ENCODE results near the gene OR2A42.
"Not testable (repeated sequence)": the region's sequence is repeated elsewhere in the genome, so short reads cannot be mapped to it uniquely, and the experiment has no call there.

OR2A42 gene

DNA sequence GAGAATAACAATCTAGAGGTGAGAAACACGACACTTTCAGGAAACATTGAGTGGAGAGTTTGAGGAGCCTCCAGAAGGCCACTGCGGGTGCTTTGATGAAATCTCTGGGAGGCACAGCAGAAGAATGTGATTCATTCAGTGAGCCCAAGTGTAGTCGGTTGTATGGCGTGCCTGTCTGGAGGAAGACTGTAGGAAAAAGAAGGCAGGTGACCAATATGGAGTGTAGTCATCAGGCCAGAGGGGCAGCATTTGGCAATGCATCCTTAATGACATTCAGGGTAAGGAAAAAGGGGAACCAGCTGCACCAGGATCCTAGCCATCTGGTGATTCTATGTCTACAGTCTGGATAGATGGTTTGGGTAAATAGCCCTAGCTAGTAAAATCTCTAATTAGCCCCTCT, 12.9 kb upstream of the OR2A42 start:
- H3K36me3 Mint-ChIP-seq (ENCODE audit: insufficient read depth); H3K4me3 Mint-ChIP-seq; H3K4me1 Mint-ChIP-seq; H3K27ac Mint-ChIP-seq (ENCODE audit: low read depth); H3K9me3 Mint-ChIP-seq; H3K27me3 Mint-ChIP-seq; ATAC-seq (replicated peaks; ENCODE audit: extremely low read depth, poor library complexity, severe bottlenecking); DNase-seq (ENCODE audit: low spot score in 2 of 2): not testable (repeated sequence)

DNA sequence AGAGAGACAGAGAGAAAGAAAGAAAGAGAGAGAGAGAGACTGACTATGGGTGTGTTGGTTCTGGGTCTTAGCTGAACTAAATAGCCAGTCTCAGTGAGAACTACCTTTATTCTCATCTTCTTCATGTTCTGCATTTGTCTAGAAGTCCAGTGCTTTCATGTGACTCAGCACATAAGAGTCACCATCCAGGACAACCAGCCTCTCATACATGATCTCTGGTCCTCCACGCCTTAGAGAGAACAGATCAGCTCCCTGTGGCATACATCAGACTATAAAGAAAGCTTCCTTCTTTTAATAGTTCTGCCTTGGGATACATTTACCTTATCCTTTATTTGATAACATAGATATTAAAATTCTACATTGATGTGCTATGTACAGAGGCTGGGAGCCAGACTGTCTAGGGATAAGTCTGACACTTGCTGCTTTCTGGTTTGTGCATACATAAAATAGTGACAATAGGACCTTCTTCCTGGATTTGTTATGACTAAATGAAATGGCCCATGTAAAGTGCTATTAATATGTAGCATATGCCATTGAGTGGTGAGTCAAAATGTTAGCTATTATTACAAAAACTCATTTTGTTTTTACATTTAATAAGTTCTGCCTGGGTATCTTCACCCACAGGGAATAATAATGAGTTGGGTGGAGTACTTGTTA, 8.4 kb upstream of the OR2A42 start:
- not testable (repeated sequence) for H3K4me1 Mint-ChIP-seq; H3K27me3 Mint-ChIP-seq; H3K9me3 Mint-ChIP-seq; H3K27ac Mint-ChIP-seq (ENCODE audit: low read depth); ATAC-seq (replicated peaks; ENCODE audit: extremely low read depth, poor library complexity, severe bottlenecking); DNase-seq (ENCODE audit: low spot score in 2 of 2); H3K36me3 Mint-ChIP-seq (ENCODE audit: insufficient read depth); H3K4me3 Mint-ChIP-seq

DNA sequence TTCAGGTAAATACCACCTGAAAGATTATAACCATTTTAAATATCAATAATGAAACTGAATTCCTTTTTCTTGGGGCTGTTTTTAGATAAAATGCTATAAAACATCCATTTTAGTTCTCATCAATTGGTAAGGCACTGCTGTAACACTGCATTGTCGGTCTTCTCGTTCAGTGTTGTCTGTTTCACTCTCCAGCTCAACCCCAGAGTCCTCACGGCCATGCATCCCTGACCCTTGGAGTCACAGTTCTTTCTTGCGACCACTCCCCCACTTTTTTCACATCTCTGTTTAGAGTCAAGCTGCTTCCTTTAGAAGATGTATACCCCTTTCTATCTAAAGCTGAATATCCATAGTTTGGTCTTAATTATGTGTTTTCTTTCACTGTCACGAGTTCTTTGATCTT, 7.6 kb upstream of the OR2A42 start:
- ATAC-seq (replicated peaks; ENCODE audit: extremely low read depth, poor library complexity, severe bottlenecking); H3K36me3 Mint-ChIP-seq (ENCODE audit: insufficient read depth); H3K4me1 Mint-ChIP-seq; H3K9me3 Mint-ChIP-seq; DNase-seq (ENCODE audit: low spot score in 2 of 2); H3K4me3 Mint-ChIP-seq; H3K27ac Mint-ChIP-seq (ENCODE audit: low read depth); H3K27me3 Mint-ChIP-seq: not testable (repeated sequence)

DNA sequence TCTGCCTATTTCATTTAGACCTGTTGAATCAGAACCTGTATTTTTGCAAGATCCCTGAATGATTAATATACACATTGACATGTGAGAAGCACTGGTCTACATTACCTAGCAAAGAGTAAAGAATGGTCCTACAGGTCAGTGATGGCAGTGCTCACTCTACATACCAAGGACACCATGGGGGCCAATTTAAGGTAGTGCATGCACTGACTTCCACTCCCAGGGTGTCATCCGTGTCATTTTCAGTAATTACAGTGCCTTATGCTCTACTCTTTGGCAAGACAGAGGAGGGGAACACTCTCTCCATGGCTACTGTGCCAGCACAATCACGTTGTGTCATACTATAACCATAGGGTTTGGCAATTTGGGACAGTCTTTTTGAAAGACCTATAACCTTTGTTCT, 6.0 kb upstream of the OR2A42 start:
- H3K4me3 Mint-ChIP-seq; ATAC-seq (replicated peaks; ENCODE audit: extremely low read depth, poor library complexity, severe bottlenecking); H3K27ac Mint-ChIP-seq (ENCODE audit: low read depth); H3K4me1 Mint-ChIP-seq; H3K9me3 Mint-ChIP-seq; H3K36me3 Mint-ChIP-seq (ENCODE audit: insufficient read depth); H3K27me3 Mint-ChIP-seq; DNase-seq (ENCODE audit: low spot score in 2 of 2): not testable (repeated sequence)

DNA sequence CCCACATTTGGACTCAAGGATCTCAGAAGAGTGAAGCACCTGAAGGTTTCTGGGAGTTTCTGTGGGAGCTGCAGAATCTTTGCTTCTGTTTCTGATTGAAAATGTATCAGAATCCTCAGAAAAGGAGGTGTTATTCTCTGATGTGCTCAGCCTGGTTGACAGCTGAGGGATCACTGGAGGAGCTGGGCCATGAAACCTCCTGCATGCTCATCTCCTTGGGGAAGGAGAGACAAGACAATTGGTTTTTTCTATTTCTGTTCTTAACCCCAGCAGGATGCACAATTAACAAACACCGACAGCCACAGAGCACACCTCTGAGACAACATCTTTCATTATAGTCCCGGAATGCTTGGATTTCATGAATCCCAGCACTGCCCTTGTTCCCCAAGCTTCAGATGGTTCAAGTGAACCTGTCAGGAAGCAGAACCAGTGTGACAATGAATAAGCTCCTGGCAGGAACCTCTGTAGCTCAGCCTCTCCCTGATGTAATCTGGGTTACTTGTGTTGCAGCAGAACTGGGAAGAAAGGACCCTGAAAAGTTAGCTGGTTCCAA, 799 bp downstream of the OR2A42 start:
- not testable (repeated sequence) for H3K36me3 Mint-ChIP-seq (ENCODE audit: insufficient read depth); H3K9me3 Mint-ChIP-seq; H3K27me3 Mint-ChIP-seq; H3K27ac Mint-ChIP-seq (ENCODE audit: low read depth); DNase-seq (ENCODE audit: low spot score in 2 of 2); ATAC-seq (replicated peaks; ENCODE audit: extremely low read depth, poor library complexity, severe bottlenecking); H3K4me1 Mint-ChIP-seq; H3K4me3 Mint-ChIP-seq

DNA sequence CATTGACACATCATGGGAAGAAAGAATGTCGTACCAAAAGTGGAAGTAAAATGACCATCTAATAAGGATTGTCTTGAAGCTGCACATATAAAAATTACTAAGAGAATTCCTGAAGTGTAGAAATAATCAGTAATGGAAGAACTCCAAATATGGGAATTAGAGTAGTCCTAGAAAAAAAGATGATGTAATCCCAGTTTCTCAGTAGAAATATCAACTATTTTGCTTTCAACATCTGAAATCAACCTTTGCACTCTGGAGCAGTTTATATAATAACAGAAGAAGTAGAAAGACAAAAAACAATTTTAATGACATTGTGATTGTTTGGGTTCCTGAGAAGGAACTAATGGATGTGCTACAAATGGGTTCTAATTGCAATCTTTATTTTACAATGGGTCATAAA, 6.4 kb downstream of the OR2A42 start:
- H3K36me3 Mint-ChIP-seq (ENCODE audit: insufficient read depth); H3K27ac Mint-ChIP-seq (ENCODE audit: low read depth); H3K9me3 Mint-ChIP-seq; H3K4me3 Mint-ChIP-seq; H3K27me3 Mint-ChIP-seq; DNase-seq (ENCODE audit: low spot score in 2 of 2); H3K4me1 Mint-ChIP-seq; ATAC-seq (replicated peaks; ENCODE audit: extremely low read depth, poor library complexity, severe bottlenecking): not testable (repeated sequence)

DNA sequence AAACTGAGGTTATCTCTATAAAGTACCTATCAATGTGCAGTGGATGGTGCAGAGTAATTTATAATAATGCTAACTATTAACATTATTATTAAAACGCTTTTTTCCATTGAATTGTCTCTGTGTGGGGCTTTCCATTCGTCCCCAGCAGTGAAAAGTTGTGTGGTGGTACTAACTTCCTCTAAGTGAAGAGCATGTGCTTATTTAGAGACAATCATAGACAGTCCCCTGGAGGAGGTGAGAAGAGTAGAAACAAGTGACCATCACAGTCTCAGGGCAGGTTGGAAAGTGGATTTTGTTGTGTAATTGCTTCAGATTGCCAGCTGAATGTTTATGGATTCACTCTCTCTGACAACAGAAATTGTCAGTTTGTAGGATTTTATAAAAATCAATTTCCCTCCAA, 8.4 kb downstream of the OR2A42 start:
- not testable (repeated sequence) for ATAC-seq (replicated peaks; ENCODE audit: extremely low read depth, poor library complexity, severe bottlenecking); H3K9me3 Mint-ChIP-seq; H3K27ac Mint-ChIP-seq (ENCODE audit: low read depth); H3K27me3 Mint-ChIP-seq; H3K4me1 Mint-ChIP-seq; H3K4me3 Mint-ChIP-seq; DNase-seq (ENCODE audit: low spot score in 2 of 2); H3K36me3 Mint-ChIP-seq (ENCODE audit: insufficient read depth)

DNA sequence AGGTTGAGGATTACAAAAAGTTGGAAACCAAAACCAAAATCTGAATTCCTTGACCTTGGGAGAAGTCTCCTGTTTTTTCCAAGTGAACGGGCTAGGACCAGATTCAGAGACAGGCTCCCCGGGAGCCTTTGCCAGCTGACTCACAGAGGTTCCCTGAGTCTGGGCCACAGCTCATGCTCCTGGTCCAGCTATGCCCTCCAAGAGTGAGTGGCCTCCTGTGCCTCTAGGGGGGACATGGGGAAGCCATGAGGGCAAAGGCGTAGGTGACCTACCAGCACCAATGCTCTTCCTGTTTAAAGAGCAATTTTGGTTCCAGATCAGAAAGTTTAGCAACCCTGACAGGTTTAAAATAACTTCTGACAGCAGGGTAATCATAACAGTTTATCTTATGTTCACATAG, 10.6 kb downstream of the OR2A42 start:
- not testable (repeated sequence) for H3K27ac Mint-ChIP-seq (ENCODE audit: low read depth); H3K36me3 Mint-ChIP-seq (ENCODE audit: insufficient read depth); DNase-seq (ENCODE audit: low spot score in 2 of 2); H3K9me3 Mint-ChIP-seq; H3K4me3 Mint-ChIP-seq; H3K4me1 Mint-ChIP-seq; ATAC-seq (replicated peaks; ENCODE audit: extremely low read depth, poor library complexity, severe bottlenecking); H3K27me3 Mint-ChIP-seq

DNA sequence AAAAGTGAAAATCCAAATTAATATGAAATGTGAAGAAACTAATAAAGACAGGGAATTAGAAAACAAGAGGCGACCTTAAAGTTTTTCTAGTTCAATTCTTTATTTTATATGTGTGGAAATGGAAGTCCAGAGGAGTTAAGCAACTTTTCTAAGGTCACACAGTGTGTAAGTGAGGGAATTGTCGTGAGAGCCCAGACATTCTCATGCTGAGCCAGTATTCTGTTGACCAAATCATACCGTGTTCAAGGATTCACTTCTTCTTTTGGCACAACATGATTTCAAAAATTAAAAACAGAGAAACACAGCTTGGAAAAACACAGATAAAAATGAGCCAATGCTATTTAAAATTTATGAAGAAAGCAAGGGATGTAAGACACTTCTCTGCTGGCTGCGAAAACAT, 12.5 kb downstream of the OR2A42 start:
- not testable (repeated sequence) for H3K27me3 Mint-ChIP-seq; ATAC-seq (replicated peaks; ENCODE audit: extremely low read depth, poor library complexity, severe bottlenecking); H3K4me3 Mint-ChIP-seq; H3K4me1 Mint-ChIP-seq; H3K27ac Mint-ChIP-seq (ENCODE audit: low read depth); H3K36me3 Mint-ChIP-seq (ENCODE audit: insufficient read depth); H3K9me3 Mint-ChIP-seq; DNase-seq (ENCODE audit: low spot score in 2 of 2)

DNA sequence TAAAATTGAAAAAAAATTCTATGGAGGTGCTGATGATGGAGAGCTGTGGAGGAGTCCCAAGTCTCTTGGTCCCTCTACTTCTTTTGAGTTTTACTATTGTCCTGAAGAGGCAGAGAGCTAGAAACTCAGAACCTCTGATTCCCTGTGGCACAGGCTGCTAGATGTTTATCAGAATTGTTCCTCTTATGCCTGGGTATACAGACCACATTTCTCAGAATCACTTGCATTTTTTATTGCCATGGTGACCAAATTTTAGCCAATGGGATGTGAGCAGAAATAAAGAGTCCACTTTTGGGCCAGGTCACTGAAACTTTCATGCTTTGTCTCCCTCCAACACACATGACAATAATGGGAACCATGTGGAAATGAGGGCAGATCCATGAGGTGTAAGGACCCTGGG, 15.7 kb downstream of the OR2A42 start:
- H3K4me3 Mint-ChIP-seq; ATAC-seq (replicated peaks; ENCODE audit: extremely low read depth, poor library complexity, severe bottlenecking); DNase-seq (ENCODE audit: low spot score in 2 of 2); H3K27me3 Mint-ChIP-seq; H3K36me3 Mint-ChIP-seq (ENCODE audit: insufficient read depth); H3K9me3 Mint-ChIP-seq; H3K4me1 Mint-ChIP-seq; H3K27ac Mint-ChIP-seq (ENCODE audit: low read depth): not testable (repeated sequence)

DNA sequence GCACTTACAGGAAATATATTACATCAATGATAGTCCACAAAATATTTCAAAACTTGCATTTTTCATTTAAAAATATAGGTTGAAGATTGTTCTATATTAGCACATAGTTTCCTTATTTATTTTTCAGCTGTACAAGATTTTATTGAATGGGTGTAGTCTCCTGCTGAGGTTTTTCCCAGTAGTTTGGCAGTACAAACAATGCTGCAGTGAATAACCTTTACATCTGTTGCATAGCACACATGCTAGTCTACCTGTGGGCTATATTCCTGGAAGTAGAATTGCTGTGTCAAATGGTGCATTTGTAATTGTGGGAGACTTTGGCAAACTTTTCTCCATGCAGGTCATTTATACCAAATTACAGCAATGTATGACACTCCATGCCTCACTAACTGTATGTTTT, 18.9 kb downstream of the OR2A42 start:
- not testable (repeated sequence) for ATAC-seq (replicated peaks; ENCODE audit: extremely low read depth, poor library complexity, severe bottlenecking); H3K36me3 Mint-ChIP-seq (ENCODE audit: insufficient read depth); H3K27ac Mint-ChIP-seq (ENCODE audit: low read depth); H3K4me3 Mint-ChIP-seq; H3K9me3 Mint-ChIP-seq; H3K4me1 Mint-ChIP-seq; DNase-seq (ENCODE audit: low spot score in 2 of 2); H3K27me3 Mint-ChIP-seq

DNA sequence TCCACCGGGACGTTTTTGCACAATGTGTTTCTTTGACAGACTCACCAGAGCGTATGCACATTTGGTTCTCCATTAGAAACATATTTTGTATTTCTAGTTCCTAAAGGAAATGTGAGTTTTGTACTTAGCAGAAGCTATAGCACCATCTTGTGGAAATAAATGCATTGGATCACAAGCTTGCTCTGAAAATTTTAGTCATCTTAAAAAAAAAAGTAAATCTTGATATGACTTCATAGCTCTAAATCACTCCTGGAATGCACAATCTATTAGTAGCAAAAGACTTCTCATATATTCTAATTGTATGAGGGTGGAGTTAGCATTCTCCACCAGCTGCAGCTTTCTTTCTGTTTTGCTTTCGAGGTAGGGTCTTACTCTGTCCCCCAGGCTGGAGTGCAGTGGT, 20.3 kb downstream of the OR2A42 start:
- H3K4me1 Mint-ChIP-seq; H3K9me3 Mint-ChIP-seq; H3K27ac Mint-ChIP-seq (ENCODE audit: low read depth); H3K4me3 Mint-ChIP-seq; DNase-seq (ENCODE audit: low spot score in 2 of 2); ATAC-seq (replicated peaks; ENCODE audit: extremely low read depth, poor library complexity, severe bottlenecking); H3K36me3 Mint-ChIP-seq (ENCODE audit: insufficient read depth); H3K27me3 Mint-ChIP-seq: not testable (repeated sequence)

DNA sequence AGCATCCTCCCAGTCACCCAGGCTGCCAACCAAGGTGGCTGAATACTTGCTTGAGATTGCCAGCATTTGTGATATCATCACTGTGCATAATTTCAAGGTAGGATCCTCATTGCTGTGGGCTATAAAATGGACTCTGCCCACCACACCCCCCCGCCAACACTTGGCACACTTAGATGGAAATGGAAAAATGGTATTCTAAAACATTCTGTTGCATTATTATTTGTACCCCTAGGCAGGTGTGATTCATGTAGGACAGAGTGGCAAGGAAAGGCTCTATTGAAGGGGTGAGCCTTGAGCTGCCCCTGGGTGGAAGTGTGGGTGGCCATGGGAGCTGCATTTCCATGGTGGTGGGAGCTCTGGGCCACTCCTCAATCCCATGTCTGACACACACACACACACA, 20.8 kb downstream of the OR2A42 start:
- not testable (repeated sequence) for H3K27me3 Mint-ChIP-seq; ATAC-seq (replicated peaks; ENCODE audit: extremely low read depth, poor library complexity, severe bottlenecking); H3K4me1 Mint-ChIP-seq

More for the DNA sequence above, 20.8 kb downstream of the OR2A42 start:
- not testable (repeated sequence) for H3K9me3 Mint-ChIP-seq; H3K4me3 Mint-ChIP-seq; H3K36me3 Mint-ChIP-seq (ENCODE audit: insufficient read depth); H3K27ac Mint-ChIP-seq (ENCODE audit: low read depth); DNase-seq (ENCODE audit: low spot score in 2 of 2)

Data from central memory CD8-positive, alpha-beta T cell (primary cell).